ENCODE results near the gene CNTRL.

CNTRL gene

DNA sequence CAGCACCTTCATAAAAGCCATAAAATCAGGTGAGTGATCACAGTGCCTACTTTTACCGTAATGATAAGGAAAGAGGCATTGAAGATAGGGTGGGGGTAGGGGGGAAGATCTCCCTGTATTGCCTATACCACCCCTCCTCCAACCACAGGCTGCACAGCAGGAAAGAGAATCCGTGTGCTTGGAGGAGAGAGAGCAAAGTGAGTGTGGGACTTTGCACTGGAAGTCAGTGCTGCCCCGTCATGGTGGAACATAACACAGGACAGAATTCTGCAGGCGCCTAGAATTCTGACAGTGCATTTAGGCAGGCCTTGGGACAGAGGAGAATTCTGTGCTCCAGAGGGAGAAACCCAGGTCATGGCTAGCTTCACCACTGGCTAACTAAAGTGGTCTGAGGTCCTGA is 21.2 kb upstream of the CNTRL start:
- H3K4me3 ChIP-seq (ENCODE audit: low read depth, low read length) = no peak overlapping the region
- TF ChIP-seq MYC (IDR thresholded peaks at IDR 0.05; ENCODE audit: low read depth, low read length) (no peak), POLR2A (IDR thresholded peaks at IDR 0.05; ENCODE audit: extremely low read depth, insufficient read length) (no peak)
- TF ChIP-seq, protein P1, sequence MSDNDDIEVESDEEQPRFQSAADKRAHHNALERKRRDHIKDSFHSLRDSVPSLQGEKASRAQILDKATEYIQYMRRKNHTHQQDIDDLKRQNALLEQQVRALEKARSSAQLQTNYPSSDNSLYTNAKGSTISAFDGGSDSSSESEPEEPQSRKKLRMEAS (IDR thresholded peaks at IDR 0.05; ENCODE audit: low read depth, low read length) = no peak
- TF ChIP-seq, protein P2, sequence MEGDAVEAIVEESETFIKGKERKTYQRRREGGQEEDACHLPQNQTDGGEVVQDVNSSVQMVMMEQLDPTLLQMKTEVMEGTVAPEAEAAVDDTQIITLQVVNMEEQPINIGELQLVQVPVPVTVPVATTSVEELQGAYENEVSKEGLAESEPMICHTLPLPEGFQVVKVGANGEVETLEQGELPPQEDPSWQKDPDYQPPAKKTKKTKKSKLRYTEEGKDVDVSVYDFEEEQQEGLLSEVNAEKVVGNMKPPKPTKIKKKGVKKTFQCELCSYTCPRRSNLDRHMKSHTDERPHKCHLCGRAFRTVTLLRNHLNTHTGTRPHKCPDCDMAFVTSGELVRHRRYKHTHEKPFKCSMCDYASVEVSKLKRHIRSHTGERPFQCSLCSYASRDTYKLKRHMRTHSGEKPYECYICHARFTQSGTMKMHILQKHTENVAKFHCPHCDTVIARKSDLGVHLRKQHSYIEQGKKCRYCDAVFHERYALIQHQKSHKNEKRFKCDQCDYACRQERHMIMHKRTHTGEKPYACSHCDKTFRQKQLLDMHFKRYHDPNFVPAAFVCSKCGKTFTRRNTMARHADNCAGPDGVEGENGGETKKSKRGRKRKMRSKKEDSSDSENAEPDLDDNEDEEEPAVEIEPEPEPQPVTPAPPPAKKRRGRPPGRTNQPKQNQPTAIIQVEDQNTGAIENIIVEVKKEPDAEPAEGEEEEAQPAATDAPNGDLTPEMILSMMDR (IDR thresholded peaks at IDR 0.05; ENCODE audit: low read depth, low read length) = no peak
- no peak for DNase-seq (ENCODE audit: low read depth)

DNA sequence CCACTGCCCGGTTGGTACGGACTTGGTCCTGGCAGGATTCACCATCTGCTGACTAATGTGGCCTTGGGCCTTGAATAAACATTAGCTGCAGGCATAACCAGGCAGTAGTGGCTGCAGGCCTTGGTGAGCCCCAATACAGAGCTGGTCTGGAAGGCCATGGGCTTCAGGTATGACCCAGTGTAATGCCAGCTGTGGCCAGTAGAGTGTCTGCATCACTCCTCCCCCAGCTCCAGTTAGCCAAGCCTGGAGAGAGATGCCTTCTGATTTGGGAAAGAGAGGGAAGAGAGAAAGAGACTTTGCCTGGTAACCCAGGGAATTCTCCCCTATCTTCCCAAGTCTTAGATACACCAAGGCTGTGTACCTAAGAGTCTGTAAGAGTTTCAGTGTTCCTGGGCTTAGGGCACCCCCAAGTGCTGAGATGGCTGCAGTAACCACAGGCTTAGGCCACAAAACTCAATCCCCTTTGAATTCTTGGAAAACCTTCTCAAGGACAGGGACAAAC is 19.1 kb upstream of the CNTRL start:
- TF ChIP-seq, protein P2 (IDR thresholded peaks at IDR 0.05; ENCODE audit: low read depth, low read length) = peak; percentile 29
- TF ChIP-seq POLR2A (IDR thresholded peaks at IDR 0.05; ENCODE audit: extremely low read depth, insufficient read length) (no peak), MYC (IDR thresholded peaks at IDR 0.05; ENCODE audit: low read depth, low read length) (no peak)
- peak; percentile 15 for DNase-seq (ENCODE audit: low read depth)
- H3K4me3 ChIP-seq (ENCODE audit: low read depth, low read length) = no peak overlapping the region

DNA sequence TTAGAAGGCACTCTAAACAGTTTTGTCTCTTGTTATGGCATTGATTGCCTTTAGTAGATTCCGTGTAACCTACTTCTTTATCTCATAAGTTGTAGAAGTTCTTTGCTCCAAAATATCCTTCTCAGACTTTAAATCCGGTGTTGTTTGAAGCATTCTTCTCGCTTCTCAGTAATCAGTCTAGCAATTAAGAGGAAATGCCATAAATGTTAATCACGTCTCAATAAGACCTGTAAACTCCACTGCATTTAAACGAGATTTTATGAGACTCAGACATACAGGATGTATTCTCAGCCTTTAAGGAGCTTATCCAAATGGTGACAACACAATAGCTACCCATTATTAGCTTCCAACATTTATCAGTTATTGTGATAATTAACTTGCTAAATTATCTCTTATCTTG is 16.9 kb upstream of the CNTRL start:
- DNase-seq (ENCODE audit: low read depth) = no peak
- TF ChIP-seq, protein P2 (IDR thresholded peaks at IDR 0.05; ENCODE audit: low read depth, low read length) = no peak
- TF ChIP-seq, protein P1 (IDR thresholded peaks at IDR 0.05; ENCODE audit: low read depth, low read length) = no peak
- no peak for TF ChIP-seq MYC (IDR thresholded peaks at IDR 0.05; ENCODE audit: low read depth, low read length)
- TF ChIP-seq POLR2A (IDR thresholded peaks at IDR 0.05; ENCODE audit: extremely low read depth, insufficient read length) = no peak
- no peak overlapping the region for H3K4me3 ChIP-seq (ENCODE audit: low read depth, low read length)

DNA sequence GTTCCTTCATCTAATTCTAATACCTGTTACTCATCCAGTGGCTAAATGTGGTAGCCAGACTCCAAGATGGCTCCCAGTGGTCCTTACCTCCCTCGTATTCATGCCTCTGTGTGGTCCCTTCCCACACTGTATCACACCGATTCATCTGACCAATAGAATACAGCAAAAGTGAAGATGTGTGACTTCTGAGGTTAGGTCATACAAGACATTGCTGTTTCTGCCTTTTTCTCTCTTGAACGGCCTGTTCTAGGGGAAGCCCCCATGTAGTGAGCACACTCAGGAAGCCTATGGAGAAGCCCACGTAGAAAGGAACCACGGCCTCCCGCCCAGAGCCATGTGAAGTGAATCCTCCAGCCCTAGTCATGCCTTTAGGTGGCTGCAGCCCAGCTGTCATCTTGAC is 15.2 kb upstream of the CNTRL start:
- H3K4me3 ChIP-seq (ENCODE audit: low read depth, low read length) = no peak overlapping the region
- TF ChIP-seq, protein P2 (IDR thresholded peaks at IDR 0.05; ENCODE audit: low read depth, low read length) = no peak
- TF ChIP-seq POLR2A (IDR thresholded peaks at IDR 0.05; ENCODE audit: extremely low read depth, insufficient read length) (no peak), MYC (IDR thresholded peaks at IDR 0.05; ENCODE audit: low read depth, low read length) (no peak)
- TF ChIP-seq, protein P1 (IDR thresholded peaks at IDR 0.05; ENCODE audit: low read depth, low read length) = no peak
- no peak for DNase-seq (ENCODE audit: low read depth)

DNA sequence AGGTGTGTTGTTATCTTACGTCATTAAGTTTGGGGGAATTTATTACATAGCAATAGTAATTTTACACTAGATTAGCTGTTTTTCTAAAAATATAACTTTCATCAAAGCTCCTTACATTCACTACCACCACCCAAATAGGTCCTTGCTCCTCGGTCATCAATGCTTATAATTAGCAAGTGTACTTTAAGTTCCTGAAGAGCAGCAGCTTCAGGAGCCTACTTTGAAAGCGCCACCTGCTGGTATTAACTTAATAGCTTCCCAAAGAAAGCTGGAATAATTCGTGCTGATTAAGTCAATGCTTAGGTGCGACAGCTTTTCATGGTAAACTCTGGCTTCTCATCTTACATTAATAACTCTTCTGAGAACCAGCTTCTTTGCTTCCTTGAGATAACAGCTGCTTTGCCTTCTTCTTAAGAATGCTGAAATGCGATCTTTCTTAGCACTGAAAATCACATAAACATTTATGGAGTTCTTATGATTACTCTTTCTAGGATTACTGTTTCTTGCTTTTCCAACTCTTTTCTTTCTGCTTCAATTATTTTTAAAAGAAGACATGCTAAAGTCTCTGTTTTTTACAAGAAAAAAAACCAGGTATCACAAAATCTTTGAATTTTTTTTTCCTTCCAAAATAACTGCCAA is 14.6 kb upstream of the CNTRL start:
- no peak overlapping the region for H3K4me3 ChIP-seq (ENCODE audit: low read depth, low read length)
- peak; percentile 73 for DNase-seq (ENCODE audit: low read depth)
- TF ChIP-seq, protein P2 (IDR thresholded peaks at IDR 0.05; ENCODE audit: low read depth, low read length) = peak; percentile 63
- no peak for TF ChIP-seq MYC (IDR thresholded peaks at IDR 0.05; ENCODE audit: low read depth, low read length)

DNA sequence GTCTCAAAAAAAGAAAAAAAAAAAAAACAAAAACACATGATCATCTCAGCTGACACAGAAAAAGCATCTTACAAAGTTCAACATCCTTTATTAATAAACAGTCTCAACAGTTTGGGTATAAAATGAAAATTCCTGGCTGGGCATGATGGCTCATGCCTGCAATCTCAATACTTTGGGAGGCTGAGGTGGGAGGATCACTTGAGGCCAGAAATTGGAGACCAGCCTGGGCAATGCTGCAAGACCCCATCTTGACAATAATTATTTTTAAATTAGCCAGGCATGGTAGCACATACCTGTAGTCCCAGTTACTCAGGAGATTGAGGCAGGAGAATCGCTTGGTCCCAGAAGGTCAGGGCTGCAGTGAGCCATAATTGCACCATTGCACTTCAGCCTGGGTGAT is 7.9 kb upstream of the CNTRL start:
- no peak for DNase-seq (ENCODE audit: low read depth)
- TF ChIP-seq, protein P2 (IDR thresholded peaks at IDR 0.05; ENCODE audit: low read depth, low read length) = no peak
- TF ChIP-seq POLR2A (IDR thresholded peaks at IDR 0.05; ENCODE audit: extremely low read depth, insufficient read length) (no peak), MYC (IDR thresholded peaks at IDR 0.05; ENCODE audit: low read depth, low read length) (no peak)
- TF ChIP-seq, protein P1 (IDR thresholded peaks at IDR 0.05; ENCODE audit: low read depth, low read length) = no peak
- no peak overlapping the region for H3K4me3 ChIP-seq (ENCODE audit: low read depth, low read length)

Measured in NB4 (cell line).